Keratinocyte (primary cell): ENCODE measurements around the gene LARGE1. TPM values are rescaled to one million over a fixed set of nuclear protein-coding genes. Genes with fewer than 3 reads are reported as not detected.

Source experiments
- DNase-seq: peaks from one replicate; pipeline ENCODE4 v3.0.0-alpha.2; 2011; ENCODE audit warnings: low read depth, missing footprints, low spot score
- FAIRE-seq: peaks from 2 replicates; lab custom pipeline; 2011; peaks lifted over from hg19 to GRCh38; lab: Jason Lieb, UNC
- H2AFZ ChIP-seq: 2 replicates; pipeline ENCODE4 v1.6.0; 2012; ENCODE audit warnings: low read length, control low read depth, inconsistent platforms; ENCODE audit not compliant: control insufficient read depth
- H3K27ac ChIP-seq: 2 replicates; pipeline ENCODE4 v1.5.1; 2011; ENCODE audit warnings: low read length; ENCODE audit not compliant: control insufficient read depth, insufficient read depth
- H3K27me3 ChIP-seq: 3 replicates; pipeline ENCODE4 v1.6.0; 2011; ENCODE audit warnings: low read length; ENCODE audit not compliant: control insufficient read depth, insufficient read depth; ENCODE audit errors: extremely low read depth
- H3K36me3 ChIP-seq, 2 experiments: 2 replicates in 1 of 2; 3 replicates in 1 of 2; pipeline ENCODE4 v1.5.1; 2011; ENCODE audit warnings: low read length in 2 of 2, mild to moderate bottlenecking in 1 of 2; ENCODE audit not compliant: control insufficient read depth in 2 of 2, insufficient read depth in 2 of 2; ENCODE audit errors: extremely low read depth in 1 of 2
- H3K4me1 ChIP-seq: 3 replicates; pipeline ENCODE4 v1.5.1; 2011; ENCODE audit warnings: low read length; ENCODE audit not compliant: control insufficient read depth, insufficient read depth; ENCODE audit errors: extremely low read depth
- H3K4me2 ChIP-seq: 3 replicates; pipeline ENCODE4 v1.6.0; 2011; ENCODE audit warnings: low read depth, low read length; ENCODE audit not compliant: control insufficient read depth, insufficient read depth; ENCODE audit errors: extremely low read depth
- H3K4me3 ChIP-seq, 3 experiments: fragments of 200-600 bp in 1 of 3; sonication (generic) in 1 of 3; 2 replicates in 2 of 3; 3 replicates in 1 of 3; pipeline ENCODE4 v1.5.1; 2011 to 2016; ENCODE audit warnings: low read length in 3 of 3, mild to moderate bottlenecking in 3 of 3, control low read depth in 2 of 3, inconsistent platforms in 1 of 3, low read depth in 1 of 3, mixed read lengths in 1 of 3, mixed run types in 1 of 3, moderate library complexity in 1 of 3; ENCODE audit not compliant: control insufficient read depth in 2 of 3, insufficient read depth in 2 of 3; ENCODE audit errors: extremely low read depth in 1 of 3
- H3K79me2 ChIP-seq: 2 replicates; pipeline ENCODE4 v1.6.0; 2012; ENCODE audit warnings: low read length; ENCODE audit not compliant: control insufficient read depth, insufficient read depth
- H3K9ac ChIP-seq: 3 replicates; pipeline ENCODE4 v1.6.0; 2011; ENCODE audit warnings: low read length; ENCODE audit not compliant: control insufficient read depth, insufficient read depth; ENCODE audit errors: extremely low read depth
- H3K9me1 ChIP-seq: 3 replicates; pipeline ENCODE4 v1.6.0; 2011; ENCODE audit warnings: low read length; ENCODE audit not compliant: control insufficient read depth, insufficient read depth; ENCODE audit errors: extremely low read depth
- H3K9me3 ChIP-seq: 2 replicates; pipeline ENCODE4 v1.5.1; 2012; ENCODE audit warnings: low read depth, low read length; ENCODE audit not compliant: control insufficient read depth
- H4K20me1 ChIP-seq: 3 replicates; pipeline ENCODE4 v1.6.0; 2011; ENCODE audit warnings: low read length; ENCODE audit not compliant: control insufficient read depth, insufficient read depth; ENCODE audit errors: extremely low read depth
- EZH2 ChIP-seq: IDR thresholded peaks from one replicate; pipeline ENCODE4 v1.6.1; 2012; ENCODE audit warnings: inconsistent platforms, mild to moderate bottlenecking, low read length, moderate library complexity
- dilution Hi-C: fragments of 300-500 bp; cut with MboI; formaldehyde crosslinking; loops from one replicate; pipeline ENCODE4 v1.7.0; 2020; ENCODE audit warnings: low sequenced_read_pairs; ENCODE audit not compliant: extremely low pct_ligation_motif_present
- polyA plus RNA-seq, 5 experiments: library from polyadenylated mRNA; depleted of rRNA in 3 of 5; stranded (reverse) in 3 of 5; stranded (forward) in 1 of 5; unstranded in 1 of 5; fragments of >200 nt; gene quantifications; 1 replicate in 1 of 5; 2 replicates in 3 of 5; 3 replicates in 1 of 5; pipeline versions ENCODE4 v1.2.1 to v1.2.3, GENCODE V29; 2011 to 2012; ENCODE audit warnings: missing spikeins in 2 of 5, low read depth in 1 of 5, low replicate concordance in 1 of 5
- TF ChIP-seq, protein P1 (sequence below), 3 experiments: IDR thresholded peaks in 1 of 3; conservative IDR thresholded peaks in 1 of 3; optimal IDR thresholded peaks in 1 of 3; 2 replicates in 2 of 3; 3 replicates in 1 of 3; pipeline versions ENCODE3 to v1.5.1; 2011; ENCODE audit warnings: low read length in 3 of 3, mild to moderate bottlenecking in 3 of 3, moderate library complexity in 2 of 3, control low read depth in 1 of 3, inconsistent platforms in 1 of 3; ENCODE audit not compliant: insufficient read depth in 2 of 3; ENCODE audit errors: extremely low read depth in 1 of 3

Gene LARGE1
- polyA plus RNA-seq, 1 donor (not counting 4 experiments of a cell fraction or from before 2014, with no cell fraction given) = 4.5 TPM

DNA sequence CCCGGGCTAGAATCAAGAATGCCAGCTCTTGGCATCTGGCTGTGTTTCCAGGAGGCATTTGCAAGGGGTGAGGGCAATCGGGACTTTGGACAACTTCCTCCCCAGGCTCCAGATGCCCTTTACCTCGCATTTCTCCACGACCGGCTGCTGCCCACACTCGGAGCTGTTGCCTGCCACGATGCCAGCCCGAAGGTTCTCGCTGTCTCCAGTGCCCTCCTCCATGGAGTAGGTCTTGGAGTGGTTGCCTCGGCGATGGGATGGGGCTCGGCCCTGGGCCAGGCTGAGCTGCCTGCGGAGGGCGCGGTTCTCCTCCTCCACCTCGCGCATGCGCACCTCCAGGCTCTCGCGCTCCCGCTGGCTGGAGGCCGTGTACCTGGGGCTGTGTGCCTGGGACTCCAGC is 270.0 kb downstream of the LARGE1 start:
- FAIRE-seq = no peak
- no peaks in the 10 kb centered on the region for H3K9me3 ChIP-seq
- no peak overlapping the region for H3K9ac ChIP-seq
- TF ChIP-seq, protein P1, sequence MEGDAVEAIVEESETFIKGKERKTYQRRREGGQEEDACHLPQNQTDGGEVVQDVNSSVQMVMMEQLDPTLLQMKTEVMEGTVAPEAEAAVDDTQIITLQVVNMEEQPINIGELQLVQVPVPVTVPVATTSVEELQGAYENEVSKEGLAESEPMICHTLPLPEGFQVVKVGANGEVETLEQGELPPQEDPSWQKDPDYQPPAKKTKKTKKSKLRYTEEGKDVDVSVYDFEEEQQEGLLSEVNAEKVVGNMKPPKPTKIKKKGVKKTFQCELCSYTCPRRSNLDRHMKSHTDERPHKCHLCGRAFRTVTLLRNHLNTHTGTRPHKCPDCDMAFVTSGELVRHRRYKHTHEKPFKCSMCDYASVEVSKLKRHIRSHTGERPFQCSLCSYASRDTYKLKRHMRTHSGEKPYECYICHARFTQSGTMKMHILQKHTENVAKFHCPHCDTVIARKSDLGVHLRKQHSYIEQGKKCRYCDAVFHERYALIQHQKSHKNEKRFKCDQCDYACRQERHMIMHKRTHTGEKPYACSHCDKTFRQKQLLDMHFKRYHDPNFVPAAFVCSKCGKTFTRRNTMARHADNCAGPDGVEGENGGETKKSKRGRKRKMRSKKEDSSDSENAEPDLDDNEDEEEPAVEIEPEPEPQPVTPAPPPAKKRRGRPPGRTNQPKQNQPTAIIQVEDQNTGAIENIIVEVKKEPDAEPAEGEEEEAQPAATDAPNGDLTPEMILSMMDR (optimal IDR thresholded peaks at IDR 0.05 in 1 of 3, IDR thresholded peaks at IDR 0.05 in 1 of 3, conservative IDR thresholded peaks at IDR 0.05 in 1 of 3; ENCODE audit: extremely low read depth in 1 of 3, insufficient read depth in 2 of 3, low read length in 3 of 3) = no peak
- no peak for TF ChIP-seq EZH2
- H3K27ac ChIP-seq = no peak overlapping the region
- H3K79me2 ChIP-seq = no peaks in the 10 kb centered on the region
- DNase-seq = no peak
- no peaks in the 10 kb centered on the region for H3K36me3 ChIP-seq
- dilution Hi-C loops = no loop called here
- no peaks in the 10 kb centered on the region for H3K27me3 ChIP-seq
- H3K9me1 ChIP-seq = no peaks in the 10 kb centered on the region
- H4K20me1 ChIP-seq = no peaks in the 10 kb centered on the region
- no peaks in the 10 kb centered on the region for H3K4me1 ChIP-seq
- no peak overlapping the region for H3K4me2 ChIP-seq
- no peak overlapping the region for H3K4me3 ChIP-seq
- H2AFZ ChIP-seq = no peak overlapping the region

DNA sequence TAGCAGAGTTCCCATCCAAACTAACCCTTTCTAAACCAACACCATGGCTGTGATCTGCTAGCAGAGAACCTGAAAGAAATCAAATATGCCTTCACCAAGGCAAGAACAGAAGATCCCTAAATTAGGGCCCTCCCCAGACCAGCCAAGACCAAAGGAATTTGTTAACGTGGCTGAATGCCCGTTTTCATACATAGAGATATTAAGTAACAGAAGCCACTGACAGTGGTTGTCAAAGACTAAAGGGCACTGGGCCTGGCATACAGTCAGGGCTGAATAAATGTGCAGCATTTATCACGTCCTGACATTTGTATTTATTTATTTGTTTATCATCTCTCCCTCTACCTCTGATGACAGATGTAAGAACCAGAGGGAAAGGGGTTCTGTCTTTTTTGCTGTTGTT is 271.8 kb downstream of the LARGE1 start:
- Histone ChIP-seq H3K4me2 (no peak overlapping the region), H3K9me3 (no peaks in the 10 kb centered on the region), H3K9me1 (no peaks in the 10 kb centered on the region), H3K27me3 (no peaks in the 10 kb centered on the region), H3K4me1 (no peaks in the 10 kb centered on the region), H4K20me1 (no peaks in the 10 kb centered on the region), H3K9ac (no peak overlapping the region), H3K27ac (no peak overlapping the region), H3K4me3 (no peak overlapping the region), H3K36me3 (no peaks in the 10 kb centered on the region), H3K79me2 (no peaks in the 10 kb centered on the region), H2AFZ (no peak overlapping the region)
- no peak for DNase-seq
- TF ChIP-seq, protein P1 (optimal IDR thresholded peaks at IDR 0.05 in 1 of 3, IDR thresholded peaks at IDR 0.05 in 1 of 3, conservative IDR thresholded peaks at IDR 0.05 in 1 of 3; ENCODE audit: extremely low read depth in 1 of 3, insufficient read depth in 2 of 3, low read length in 3 of 3) = no peak
- no peak for TF ChIP-seq EZH2
- dilution Hi-C loops = no loop called here
- FAIRE-seq = no peak
